ENCODE data around the gene TOP1.

GRCh38 chr20:41072190-41072863 lies 43.7 kb downstream of the TOP1 start:
- TF ChIP-seq CTCF (conservative IDR thresholded peaks at IDR 0.05; ENCODE audit: low read depth, low read length) (no peak), EZH2 (IDR thresholded peaks at IDR 0.05; ENCODE audit: low read length, unreplicated experiment) (no peak), EZH2phosphoT487 (IDR thresholded peaks at IDR 0.05; ENCODE audit: borderline replicate concordance, low read length) (no peak)

Measured in PC-3 (cell line).